Stomach (tissue), 4 donors: ENCODE measurements around the gene PRMT1.

Experiments used
- CTCF ChIP-seq, 7 experiments: fragments of 450-650 bp in 4 of 7; fragments of 200-600 bp in 3 of 7; sonication (generic) in 3 of 7; IDR thresholded peaks; one replicate each; pipeline ENCODE4 v1.5.1; 2016 to 2019; ENCODE audit warnings: antibody characterized with exemption in 7 of 7, control low read depth in 2 of 7, mild to moderate bottlenecking in 1 of 7
- POLR2A ChIP-seq, 4 donors: fragments of 450-650 bp; IDR thresholded peaks; one replicate each; pipeline ENCODE4 v1.6.1; 2016; ENCODE audit warnings: antibody characterized with exemption in 4 of 4, control low read depth in 2 of 4, mild to moderate bottlenecking in 1 of 4, moderate library complexity in 1 of 4

DNA sequence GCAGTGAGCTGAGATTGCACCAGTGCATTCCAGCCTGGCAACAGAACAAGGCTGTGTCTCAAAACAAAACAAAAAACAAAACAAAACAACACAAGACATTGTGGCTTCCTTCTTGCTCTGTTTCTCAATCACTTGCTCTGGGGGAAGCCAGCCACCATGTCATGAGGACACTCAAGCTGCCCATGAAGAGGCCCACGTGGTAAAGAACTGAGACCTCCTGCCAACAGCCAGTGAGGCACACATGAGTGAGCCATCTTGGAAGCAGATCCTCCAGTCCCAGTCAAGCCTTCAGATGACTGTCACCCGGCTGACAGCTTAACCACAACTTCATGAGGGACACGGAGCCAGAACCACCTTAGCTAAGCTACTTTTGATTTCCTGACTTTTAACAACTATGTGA is 39.1 kb downstream of the PRMT1 start:
- TF ChIP-seq CTCF (IDR thresholded peaks at IDR 0.05) (no peak), POLR2A (IDR thresholded peaks at IDR 0.05) (no peak)
